PFSK-1 (cell line): ENCODE data around the gene NKX2-8.

Experiments used
- POLR2AphosphoS5 ChIP-seq: IDR thresholded peaks from 2 replicates; pipeline ENCODE4 v1.6.1; 2012; ENCODE audit warnings: low read depth, mild to moderate bottlenecking, control low read depth, low read length, moderate library complexity
- TAF1 ChIP-seq: IDR thresholded peaks from 2 replicates; pipeline ENCODE4 v1.6.1; 2012; ENCODE audit warnings: low read length, control low read depth, borderline replicate concordance; ENCODE audit not compliant: insufficient read depth
- TF ChIP-seq, protein P1 (sequence below), 2 experiments: IDR thresholded peaks; 2 replicates each; pipeline versions ENCODE4 v1.6.1 to v1.8.0; 2011 to 2012; ENCODE audit warnings: low read depth in 2 of 2, low read length in 2 of 2, control low read depth in 1 of 2, inconsistent platforms in 1 of 2, mild to moderate bottlenecking in 1 of 2, moderate library complexity in 1 of 2; ENCODE audit not compliant: insufficient read depth in 1 of 2

DNA sequence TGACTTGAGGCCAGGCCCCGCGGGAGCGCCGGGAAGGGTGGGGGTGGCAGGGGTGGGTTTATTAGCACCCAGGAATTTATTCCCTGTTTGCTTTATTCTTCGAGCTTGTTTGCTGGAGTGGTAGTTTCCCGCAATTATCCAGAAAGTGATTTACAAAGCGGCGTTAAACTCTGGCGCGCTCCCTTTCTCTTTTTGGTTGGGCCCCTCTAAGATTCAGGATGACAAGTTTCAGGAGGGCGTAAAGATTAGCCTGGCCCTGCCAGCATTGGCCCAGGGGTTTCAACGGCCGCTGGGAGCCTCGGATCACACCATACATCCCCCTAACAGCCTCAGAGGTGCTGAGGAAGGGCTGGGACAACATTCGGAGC lies 444 bp upstream of the NKX2-8 start:
- TF ChIP-seq POLR2AphosphoS5 (no peak), TAF1 (no peak)
- TF ChIP-seq, protein P1, sequence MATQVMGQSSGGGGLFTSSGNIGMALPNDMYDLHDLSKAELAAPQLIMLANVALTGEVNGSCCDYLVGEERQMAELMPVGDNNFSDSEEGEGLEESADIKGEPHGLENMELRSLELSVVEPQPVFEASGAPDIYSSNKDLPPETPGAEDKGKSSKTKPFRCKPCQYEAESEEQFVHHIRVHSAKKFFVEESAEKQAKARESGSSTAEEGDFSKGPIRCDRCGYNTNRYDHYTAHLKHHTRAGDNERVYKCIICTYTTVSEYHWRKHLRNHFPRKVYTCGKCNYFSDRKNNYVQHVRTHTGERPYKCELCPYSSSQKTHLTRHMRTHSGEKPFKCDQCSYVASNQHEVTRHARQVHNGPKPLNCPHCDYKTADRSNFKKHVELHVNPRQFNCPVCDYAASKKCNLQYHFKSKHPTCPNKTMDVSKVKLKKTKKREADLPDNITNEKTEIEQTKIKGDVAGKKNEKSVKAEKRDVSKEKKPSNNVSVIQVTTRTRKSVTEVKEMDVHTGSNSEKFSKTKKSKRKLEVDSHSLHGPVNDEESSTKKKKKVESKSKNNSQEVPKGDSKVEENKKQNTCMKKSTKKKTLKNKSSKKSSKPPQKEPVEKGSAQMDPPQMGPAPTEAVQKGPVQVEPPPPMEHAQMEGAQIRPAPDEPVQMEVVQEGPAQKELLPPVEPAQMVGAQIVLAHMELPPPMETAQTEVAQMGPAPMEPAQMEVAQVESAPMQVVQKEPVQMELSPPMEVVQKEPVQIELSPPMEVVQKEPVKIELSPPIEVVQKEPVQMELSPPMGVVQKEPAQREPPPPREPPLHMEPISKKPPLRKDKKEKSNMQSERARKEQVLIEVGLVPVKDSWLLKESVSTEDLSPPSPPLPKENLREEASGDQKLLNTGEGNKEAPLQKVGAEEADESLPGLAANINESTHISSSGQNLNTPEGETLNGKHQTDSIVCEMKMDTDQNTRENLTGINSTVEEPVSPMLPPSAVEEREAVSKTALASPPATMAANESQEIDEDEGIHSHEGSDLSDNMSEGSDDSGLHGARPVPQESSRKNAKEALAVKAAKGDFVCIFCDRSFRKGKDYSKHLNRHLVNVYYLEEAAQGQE (IDR thresholded peaks at IDR 0.05; ENCODE audit: insufficient read depth in 1 of 2, low read depth in 2 of 2, low read length in 2 of 2), result no peak
